Glutamatergic neuron (in vitro differentiated cells): ENCODE measurements around the gene KIR2DL3. TPM values are rescaled to one million over a fixed set of nuclear protein-coding genes. Genes with fewer than 3 reads are reported as not detected.

Experiments used
- DNase-seq: peaks from one replicate; pipeline ENCODE4 v3.0.0; 2022
- H3K27ac Mint-ChIP-seq: one replicate; pipeline ENCODE4 v1.8.0; 2020; ENCODE audit warnings: mild to moderate bottlenecking, mixed read lengths, inconsistent platforms; ENCODE audit not compliant: unreplicated experiment
- H3K27me3 Mint-ChIP-seq: one replicate; pipeline ENCODE4 v1.8.0; 2020; ENCODE audit warnings: mild to moderate bottlenecking, moderate library complexity, mixed read lengths, inconsistent platforms; ENCODE audit not compliant: unreplicated experiment
- H3K36me3 Mint-ChIP-seq: one replicate; pipeline ENCODE4 v1.8.0; 2020; ENCODE audit warnings: mild to moderate bottlenecking, mixed read lengths, inconsistent platforms; ENCODE audit not compliant: unreplicated experiment
- H3K4me1 Mint-ChIP-seq: one replicate; pipeline ENCODE4 v1.8.0; 2020; ENCODE audit warnings: mild to moderate bottlenecking, low read depth, mixed read lengths, inconsistent platforms; ENCODE audit not compliant: unreplicated experiment
- H3K4me3 Mint-ChIP-seq: one replicate; pipeline ENCODE4 v1.8.0; 2020; ENCODE audit warnings: mild to moderate bottlenecking, mixed read lengths, inconsistent platforms; ENCODE audit not compliant: unreplicated experiment
- H3K9me3 Mint-ChIP-seq: one replicate; pipeline ENCODE4 v1.8.0; 2020; ENCODE audit warnings: mild to moderate bottlenecking, moderate library complexity, mixed read lengths, inconsistent platforms; ENCODE audit not compliant: unreplicated experiment
- CTCF ChIP-seq: fragments of 200-600 bp; sonication (generic); IDR thresholded peaks from one replicate; pipeline ENCODE4 v1.5.0; 2021; ENCODE audit not compliant: partially characterized antibody, unreplicated experiment
- total RNA-seq: library from RNA; stranded (reverse); fragmentation: NEBNext Ultra II Directional; extraction: Animal tissue kit (Norgen Biotek cat#: 25700); gene quantifications from one replicate; pipeline ENCODE4 v1.2.1, GENCODE V29; 2021; ENCODE audit not compliant: unreplicated experiment

Gene KIR2DL3
- total RNA-seq, 1 donor from 2014 or later, result not detected

DNA sequence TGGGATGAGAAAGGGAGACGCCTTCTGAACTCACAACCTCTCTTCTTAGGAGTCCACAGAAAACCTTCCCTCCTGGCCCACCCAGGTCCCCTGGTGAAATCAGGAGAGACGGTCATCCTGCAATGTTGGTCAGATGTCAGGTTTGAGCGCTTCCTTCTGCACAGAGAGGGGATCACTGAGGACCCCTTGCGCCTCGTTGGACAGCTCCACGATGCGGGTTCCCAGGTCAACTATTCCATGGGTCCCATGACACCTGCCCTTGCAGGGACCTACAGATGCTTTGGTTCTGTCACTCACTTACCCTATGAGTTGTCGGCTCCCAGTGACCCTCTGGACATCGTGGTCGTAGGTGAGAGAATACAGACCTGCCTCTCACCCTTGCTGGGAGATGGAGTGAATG lies 10.8 kb upstream of the KIR2DL3 start:
- TF ChIP-seq CTCF, result no peak
- no peaks in the 10 kb centered on the region for H3K4me1 Mint-ChIP-seq
- peaks cover 42% of the 10 kb centered on the region for H3K36me3 Mint-ChIP-seq
- H3K27me3 Mint-ChIP-seq, result peaks cover 6% of the 10 kb centered on the region
- DNase-seq, result no peak
- H3K4me3 Mint-ChIP-seq, result no peak overlapping the region
- H3K9me3 Mint-ChIP-seq, result peaks cover 32% of the 10 kb centered on the region
- no peak overlapping the region for H3K27ac Mint-ChIP-seq

- H3K4me1 Mint-ChIP-seq, result no peaks in the 10 kb centered on the region
- no peak for DNase-seq
- H3K27me3 Mint-ChIP-seq, result peaks cover 6% of the 10 kb centered on the region
- no peak for TF ChIP-seq CTCF
- no peak overlapping the region for H3K4me3 Mint-ChIP-seq
- no peak overlapping the region for H3K27ac Mint-ChIP-seq
- H3K9me3 Mint-ChIP-seq, result peaks cover 31% of the 10 kb centered on the region
- H3K36me3 Mint-ChIP-seq, result peaks cover 43% of the 10 kb centered on the region
Observed at GRCh38 chr19:54728167-54728566, 10.1 kb upstream of the KIR2DL3 start.

DNA sequence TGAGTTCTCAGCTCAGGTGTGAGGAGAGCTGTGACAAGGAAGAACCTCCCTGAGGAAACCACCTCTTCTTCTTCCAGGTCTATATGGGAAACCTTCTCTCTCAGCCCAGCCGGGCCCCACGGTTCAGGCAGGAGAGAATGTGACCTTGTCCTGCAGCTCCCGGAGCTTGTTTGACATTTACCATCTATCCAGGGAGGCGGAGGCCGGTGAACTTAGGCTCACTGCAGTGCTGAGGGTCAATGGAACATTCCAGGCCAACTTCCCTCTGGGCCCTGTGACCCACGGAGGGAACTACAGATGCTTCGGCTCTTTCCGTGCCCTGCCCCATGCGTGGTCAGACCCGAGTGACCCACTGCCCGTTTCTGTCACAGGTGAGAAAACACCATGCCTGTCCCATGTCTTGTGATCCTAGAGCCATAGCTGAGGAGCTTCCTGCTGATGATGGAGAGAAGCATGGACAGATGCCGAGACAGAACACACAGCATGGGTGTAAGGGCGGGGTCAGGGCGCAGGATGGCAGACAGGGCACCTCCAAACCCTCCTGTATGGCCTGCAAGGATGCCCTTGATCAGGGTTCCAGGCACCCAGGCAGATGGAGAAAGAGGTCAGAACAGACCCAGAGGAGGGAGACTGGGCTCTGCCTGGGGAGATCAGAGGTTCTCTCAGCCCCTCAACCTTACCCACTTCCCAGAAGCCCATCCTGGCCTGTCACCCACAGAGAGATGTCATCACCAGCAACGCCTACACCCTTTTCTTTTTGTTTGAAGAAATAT lies 8.7 kb upstream of the KIR2DL3 start:
- no peak for DNase-seq
- H3K4me3 Mint-ChIP-seq, result no peak overlapping the region
- peaks cover 28% of the 10 kb centered on the region for H3K9me3 Mint-ChIP-seq
- no peaks in the 10 kb centered on the region for H3K4me1 Mint-ChIP-seq
- no peak overlapping the region for H3K27ac Mint-ChIP-seq
- H3K36me3 Mint-ChIP-seq, result peaks cover 37% of the 10 kb centered on the region
- no peak for TF ChIP-seq CTCF
- peaks cover 6% of the 10 kb centered on the region for H3K27me3 Mint-ChIP-seq

GRCh38 chr19:54731191-54731590 lies 7.1 kb upstream of the KIR2DL3 start:
- H3K4me1 Mint-ChIP-seq, result no peaks in the 10 kb centered on the region
- H3K9me3 Mint-ChIP-seq, result peaks cover 27% of the 10 kb centered on the region
- H3K4me3 Mint-ChIP-seq, result no peak overlapping the region
- peaks cover 8% of the 10 kb centered on the region for H3K27me3 Mint-ChIP-seq
- H3K36me3 Mint-ChIP-seq, result peaks cover 32% of the 10 kb centered on the region
- H3K27ac Mint-ChIP-seq, result no peak overlapping the region
- no peak for DNase-seq
- no peak for TF ChIP-seq CTCF

DNA sequence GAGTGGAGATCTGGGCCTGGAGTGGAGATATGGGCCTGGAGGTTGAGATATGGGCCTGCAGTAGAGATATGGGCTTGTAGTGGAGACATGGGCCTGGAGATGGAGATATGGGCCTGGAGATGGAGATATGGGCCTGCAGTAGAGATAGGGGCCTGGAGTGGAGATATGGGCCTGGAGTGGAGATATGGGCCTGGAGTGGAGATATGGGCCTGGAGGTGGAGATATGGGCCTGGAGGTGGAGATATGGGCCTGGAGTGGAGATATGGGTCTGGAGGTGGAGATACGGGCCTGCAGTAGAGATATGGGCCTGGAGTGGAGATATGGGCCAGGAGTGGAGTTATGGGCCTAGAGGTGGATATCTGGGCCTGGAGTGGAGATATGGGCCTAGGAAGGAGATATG lies 402 bp downstream of the KIR2DL3 start:
- Mint-ChIP-seq H3K36me3 (peaks cover 4% of the 10 kb centered on the region), H3K27me3 (peaks cover 3% of the 10 kb centered on the region), H3K4me3 (no peak overlapping the region), H3K9me3 (peaks cover 21% of the 10 kb centered on the region), H3K4me1 (no peaks in the 10 kb centered on the region), H3K27ac (no peak overlapping the region)
- no peak for TF ChIP-seq CTCF
- DNase-seq, result no peak
